PFSK-1 (cell line): ENCODE measurements around the gene PSMG1.

Experiments used
- FOXP2 ChIP-seq: optimal IDR thresholded peaks from 2 replicates; pipeline ENCODE3; 2011; ENCODE audit warnings: borderline replicate concordance, control low read depth, inconsistent platforms; ENCODE audit not compliant: insufficient read depth; ENCODE audit errors: extremely low read length, extremely low read depth
- POLR2AphosphoS5 ChIP-seq: IDR thresholded peaks from 2 replicates; pipeline ENCODE4 v1.6.1; 2012; ENCODE audit warnings: low read depth, mild to moderate bottlenecking, control low read depth, low read length, moderate library complexity
- SIN3A ChIP-seq: IDR thresholded peaks from 2 replicates; pipeline ENCODE4 v1.6.1; 2012; ENCODE audit warnings: mild to moderate bottlenecking, low read length, moderate library complexity, borderline replicate concordance; ENCODE audit not compliant: insufficient read depth
- TAF1 ChIP-seq: IDR thresholded peaks from 2 replicates; pipeline ENCODE4 v1.6.1; 2012; ENCODE audit warnings: low read length, control low read depth, borderline replicate concordance; ENCODE audit not compliant: insufficient read depth
- TF ChIP-seq, protein P1 (sequence below), 2 experiments: IDR thresholded peaks; 2 replicates each; pipeline versions ENCODE4 v1.6.1 to v1.8.0; 2011 to 2012; ENCODE audit warnings: low read depth in 2 of 2, low read length in 2 of 2, control low read depth in 1 of 2, inconsistent platforms in 1 of 2, mild to moderate bottlenecking in 1 of 2, moderate library complexity in 1 of 2; ENCODE audit not compliant: insufficient read depth in 1 of 2

The PSMG1 gene

DNA sequence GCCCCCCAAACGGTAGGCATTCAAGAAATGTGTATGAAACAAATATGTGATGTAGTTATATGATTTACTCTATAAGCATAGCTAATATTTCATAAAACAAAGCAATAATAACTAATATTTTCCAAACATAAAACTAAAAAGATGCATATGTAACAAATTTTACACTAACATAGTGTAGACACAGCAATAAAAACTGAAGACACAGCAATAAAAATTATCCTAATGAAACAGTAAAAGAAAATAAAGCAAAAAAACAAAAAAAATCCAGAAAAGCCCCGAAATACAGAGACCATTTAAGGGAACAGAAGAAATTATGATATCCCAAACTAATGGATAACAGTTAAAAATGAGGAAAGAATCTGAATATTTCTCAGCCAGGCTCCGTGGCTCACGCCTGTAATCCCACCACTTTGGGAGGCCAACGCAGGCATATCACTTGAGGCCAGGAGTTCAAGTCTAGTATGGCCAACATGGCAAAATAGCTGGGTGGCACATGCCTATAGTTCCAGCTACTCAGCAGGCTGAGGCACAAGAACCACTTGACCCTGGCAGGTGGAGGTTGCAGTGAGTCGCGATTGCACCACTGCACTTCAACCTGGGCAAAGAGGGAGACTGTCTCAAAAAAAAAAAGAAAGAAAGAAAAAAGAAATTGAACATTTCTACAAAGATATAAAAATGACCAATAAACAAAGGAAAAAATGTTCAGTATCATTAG is 38.2 kb upstream of the PSMG1 start:
- no peak for TF ChIP-seq SIN3A
- TF ChIP-seq POLR2AphosphoS5, result no peak
- TF ChIP-seq FOXP2, result no peak
- no peak for TF ChIP-seq TAF1
- TF ChIP-seq, protein P1, sequence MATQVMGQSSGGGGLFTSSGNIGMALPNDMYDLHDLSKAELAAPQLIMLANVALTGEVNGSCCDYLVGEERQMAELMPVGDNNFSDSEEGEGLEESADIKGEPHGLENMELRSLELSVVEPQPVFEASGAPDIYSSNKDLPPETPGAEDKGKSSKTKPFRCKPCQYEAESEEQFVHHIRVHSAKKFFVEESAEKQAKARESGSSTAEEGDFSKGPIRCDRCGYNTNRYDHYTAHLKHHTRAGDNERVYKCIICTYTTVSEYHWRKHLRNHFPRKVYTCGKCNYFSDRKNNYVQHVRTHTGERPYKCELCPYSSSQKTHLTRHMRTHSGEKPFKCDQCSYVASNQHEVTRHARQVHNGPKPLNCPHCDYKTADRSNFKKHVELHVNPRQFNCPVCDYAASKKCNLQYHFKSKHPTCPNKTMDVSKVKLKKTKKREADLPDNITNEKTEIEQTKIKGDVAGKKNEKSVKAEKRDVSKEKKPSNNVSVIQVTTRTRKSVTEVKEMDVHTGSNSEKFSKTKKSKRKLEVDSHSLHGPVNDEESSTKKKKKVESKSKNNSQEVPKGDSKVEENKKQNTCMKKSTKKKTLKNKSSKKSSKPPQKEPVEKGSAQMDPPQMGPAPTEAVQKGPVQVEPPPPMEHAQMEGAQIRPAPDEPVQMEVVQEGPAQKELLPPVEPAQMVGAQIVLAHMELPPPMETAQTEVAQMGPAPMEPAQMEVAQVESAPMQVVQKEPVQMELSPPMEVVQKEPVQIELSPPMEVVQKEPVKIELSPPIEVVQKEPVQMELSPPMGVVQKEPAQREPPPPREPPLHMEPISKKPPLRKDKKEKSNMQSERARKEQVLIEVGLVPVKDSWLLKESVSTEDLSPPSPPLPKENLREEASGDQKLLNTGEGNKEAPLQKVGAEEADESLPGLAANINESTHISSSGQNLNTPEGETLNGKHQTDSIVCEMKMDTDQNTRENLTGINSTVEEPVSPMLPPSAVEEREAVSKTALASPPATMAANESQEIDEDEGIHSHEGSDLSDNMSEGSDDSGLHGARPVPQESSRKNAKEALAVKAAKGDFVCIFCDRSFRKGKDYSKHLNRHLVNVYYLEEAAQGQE (IDR thresholded peaks at IDR 0.05; ENCODE audit: insufficient read depth in 1 of 2, low read depth in 2 of 2, low read length in 2 of 2), result no peak

DNA sequence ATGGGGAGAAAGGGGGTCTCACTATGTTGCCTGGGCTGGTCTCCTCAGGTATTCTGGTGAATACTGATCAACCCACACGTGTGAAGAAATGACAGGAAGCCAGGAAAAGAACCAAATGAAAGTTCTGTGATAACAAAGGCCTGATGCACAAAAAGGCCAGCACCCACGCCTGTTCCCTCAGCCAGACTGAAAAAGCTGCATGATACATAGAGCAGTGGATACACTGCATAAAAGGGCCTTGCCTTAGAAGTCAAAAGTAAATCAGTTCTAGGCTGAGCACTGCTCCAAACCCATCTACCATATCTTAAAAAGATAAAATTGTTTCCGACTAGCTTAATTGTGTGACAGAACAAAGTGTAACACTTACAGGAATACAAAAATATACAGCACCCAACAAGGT is 36.9 kb upstream of the PSMG1 start:
- TF ChIP-seq POLR2AphosphoS5 (no peak), SIN3A (no peak), FOXP2 (no peak)
- TF ChIP-seq, protein P1 (IDR thresholded peaks at IDR 0.05; ENCODE audit: insufficient read depth in 1 of 2, low read depth in 2 of 2, low read length in 2 of 2), result no peak

DNA sequence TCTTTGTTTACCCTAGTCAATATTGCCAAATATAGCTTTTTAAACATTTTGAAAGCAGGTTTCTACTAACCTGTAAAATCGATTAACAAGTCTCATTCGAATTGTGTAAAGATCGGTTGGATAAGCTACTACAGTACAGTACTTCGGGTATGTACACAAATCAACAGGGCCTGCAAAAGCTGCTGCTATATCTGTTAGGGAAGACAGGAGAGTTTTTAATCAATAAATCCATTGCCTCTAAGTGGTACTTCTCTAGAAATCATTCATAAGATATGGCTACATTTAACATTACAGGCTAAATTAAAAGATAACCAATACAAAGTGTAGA is 34.8 kb upstream of the PSMG1 start:
- TF ChIP-seq SIN3A, result no peak
- TF ChIP-seq, protein P1 (IDR thresholded peaks at IDR 0.05; ENCODE audit: insufficient read depth in 1 of 2, low read depth in 2 of 2, low read length in 2 of 2), result no peak
- no peak for TF ChIP-seq FOXP2
- TF ChIP-seq TAF1, result no peak
- no peak for TF ChIP-seq POLR2AphosphoS5

DNA sequence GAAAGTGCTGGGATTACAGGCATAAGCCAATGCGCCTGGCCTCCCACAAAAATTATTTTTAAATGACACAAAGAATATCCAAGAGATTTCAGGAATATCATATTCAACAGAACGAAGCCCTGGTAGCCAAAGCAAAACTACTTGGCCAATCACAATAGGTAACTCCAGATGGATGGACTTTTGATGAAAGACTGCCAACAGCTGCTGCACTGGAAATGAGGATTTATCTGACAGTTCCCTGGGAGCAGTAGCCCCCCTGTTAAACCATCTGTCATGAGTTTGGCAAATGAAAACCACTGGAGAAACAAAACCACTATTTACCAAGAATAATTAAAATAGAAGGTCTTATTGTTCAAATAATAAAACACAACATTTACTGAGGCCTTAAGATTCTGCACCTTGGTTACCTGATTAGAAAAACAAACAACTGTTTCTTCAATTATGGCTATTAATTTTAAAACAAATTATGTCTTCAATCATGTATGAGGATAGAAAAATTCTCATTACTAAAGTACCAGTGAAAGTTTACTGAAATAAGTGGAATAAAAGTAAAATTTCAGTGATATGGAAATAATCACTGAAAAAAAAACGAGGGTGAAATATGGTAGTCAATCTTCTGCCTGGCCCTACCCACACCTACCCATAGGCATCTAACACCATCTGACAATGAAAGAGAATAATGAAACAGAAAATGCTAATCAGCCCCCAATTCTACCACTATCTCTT is 34.3 kb upstream of the PSMG1 start:
- TF ChIP-seq POLR2AphosphoS5 (no peak), FOXP2 (no peak), TAF1 (no peak)
- TF ChIP-seq, protein P1 (IDR thresholded peaks at IDR 0.05; ENCODE audit: insufficient read depth in 1 of 2, low read depth in 2 of 2, low read length in 2 of 2), result no peak

DNA sequence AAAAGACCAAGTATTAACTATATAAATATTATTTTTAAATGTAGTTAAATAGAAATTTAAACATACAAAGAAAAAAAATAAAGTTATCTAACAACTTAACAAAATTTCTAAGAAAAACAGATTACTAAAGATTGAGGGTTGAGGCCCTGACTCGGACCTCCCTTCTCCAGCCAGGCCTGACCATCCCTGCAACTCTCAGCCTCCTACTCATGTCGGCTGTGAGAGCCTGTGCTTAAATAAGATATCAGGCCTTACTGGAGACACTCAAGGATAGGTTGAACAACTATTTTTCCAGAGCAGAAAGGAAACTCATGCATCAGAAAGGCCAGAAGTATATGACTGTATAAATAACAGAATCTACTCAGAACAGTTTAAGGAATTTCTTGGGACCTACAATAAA is 33.0 kb upstream of the PSMG1 start:
- TF ChIP-seq TAF1 (no peak), FOXP2 (no peak), SIN3A (no peak), POLR2AphosphoS5 (no peak)
- TF ChIP-seq, protein P1 (IDR thresholded peaks at IDR 0.05; ENCODE audit: insufficient read depth in 1 of 2, low read depth in 2 of 2, low read length in 2 of 2), result no peak
